Measurements from ENCODE around the gene ST8SIA4.

DNA sequence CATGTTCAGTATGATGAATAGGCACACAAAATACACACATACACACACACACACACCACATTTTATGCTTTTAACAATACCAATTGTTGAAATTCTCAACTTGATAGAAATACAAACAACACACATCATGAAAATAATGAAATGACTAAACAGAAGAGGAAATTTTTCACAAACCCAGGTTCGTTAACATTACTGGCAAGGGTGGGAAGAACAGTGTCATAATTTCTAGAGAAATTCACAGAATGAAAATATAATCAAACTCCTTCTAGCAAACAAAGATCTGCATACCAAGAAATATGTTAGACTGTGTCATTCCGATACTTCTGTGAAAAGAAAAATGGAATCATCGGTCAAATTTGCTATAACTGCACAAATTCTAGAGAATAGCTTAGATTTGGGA, 41.9 kb downstream of the ST8SIA4 start:
- no peak for TF ChIP-seq GATA2 (IDR thresholded peaks at IDR 0.05; ENCODE audit: low read depth, low read length)
- TF ChIP-seq GATA3 (IDR thresholded peaks at IDR 0.05; ENCODE audit: low read depth, low read length): no peak
